ENCODE results near the gene GPHA2.

Gene GPHA2

GRCh38 chr11:64905516-64906313 is 30.0 kb downstream of the GPHA2 start:
- no peak for DNase-seq (ENCODE audit: low spot score)
- no peak overlapping the region for H3K4me3 ChIP-seq
- no peak overlapping the region for H3K27ac ChIP-seq
- no peak for TF ChIP-seq CTCF (IDR thresholded peaks at IDR 0.05)

GRCh38 chr11:64903291-64903833 is 32.3 kb downstream of the GPHA2 start:
- H3K4me3 ChIP-seq = no peak overlapping the region
- no peak for TF ChIP-seq CTCF (IDR thresholded peaks at IDR 0.05)
- no peak for DNase-seq (ENCODE audit: low spot score)
- no peak overlapping the region for H3K27ac ChIP-seq

- no peak overlapping the region for H3K4me3 ChIP-seq
- TF ChIP-seq CTCF (IDR thresholded peaks at IDR 0.05) = no peak
- DNase-seq (ENCODE audit: low spot score) = no peak
- H3K27ac ChIP-seq = no peak overlapping the region
Observed at GRCh38 chr11:64902102-64902900, 33.4 kb downstream of the GPHA2 start.

- no peak overlapping the region for H3K4me3 ChIP-seq
- DNase-seq (ENCODE audit: low spot score) = no peak
- H3K27ac ChIP-seq = no peak overlapping the region
- no peak for TF ChIP-seq CTCF (IDR thresholded peaks at IDR 0.05)
Observed at GRCh38 chr11:64900774-64901173, 34.9 kb downstream of the GPHA2 start.

- no peak for DNase-seq (ENCODE audit: low spot score)
- H3K4me3 ChIP-seq = no peak overlapping the region
- H3K27ac ChIP-seq = no peak overlapping the region
- no peak for TF ChIP-seq CTCF (IDR thresholded peaks at IDR 0.05)
Observed at GRCh38 chr11:64900263-64900678, 35.4 kb downstream of the GPHA2 start.

- no peak for DNase-seq (ENCODE audit: low spot score)
- H3K4me3 ChIP-seq = no peak overlapping the region
- no peak overlapping the region for H3K27ac ChIP-seq
- TF ChIP-seq CTCF (IDR thresholded peaks at IDR 0.05) = no peak
Observed at GRCh38 chr11:64898541-64898940, 37.2 kb downstream of the GPHA2 start.
